Right cardiac atrium (tissue), 5 donors: Measurements from ENCODE around the gene OR8U1. TPM values are rescaled to one million over a fixed set of nuclear protein-coding genes. Genes with fewer than 3 reads are reported as not detected.

Experiments used
- ATAC-seq, 2 donors: fragments of 200-7000 bp; cut with Tn5 transposase; one replicate each; pipeline versions ENCODE4 v1.8.0 to v1.9.1; 2020; ENCODE audit warnings: moderate library complexity in 2 of 2, mild to moderate bottlenecking in 1 of 2
- DNase-seq, 3 donors: peaks; one replicate each; pipeline ENCODE4 v3.0.0-alpha.2; 2020
- H3K27ac ChIP-seq: one replicate; pipeline ENCODE4 v1.5.1; 2013; ENCODE audit warnings: mild to moderate bottlenecking, low read length, control low read depth, moderate library complexity
- H3K27me3 ChIP-seq: one replicate; pipeline ENCODE4 v1.6.1; 2013; ENCODE audit not compliant: control insufficient read depth, insufficient read depth
- H3K4me1 ChIP-seq: one replicate; pipeline ENCODE4 v1.6.1; 2013; ENCODE audit warnings: low read length; ENCODE audit not compliant: control insufficient read depth, insufficient read depth
- H3K4me3 ChIP-seq: one replicate; pipeline ENCODE4 v1.5.1; 2013; ENCODE audit warnings: low read length, control low read depth
- H3K9me3 ChIP-seq: one replicate; pipeline ENCODE4 v1.6.1; 2013; ENCODE audit warnings: low read length; ENCODE audit not compliant: control insufficient read depth
- WGBS: extraction: QIAGEN DNeasy Blood & Tissue Kit; methylation state at CpG from one replicate; pipeline ENCODE4 v1.1.7; 2013; 5-methylcytosine and 5-hydroxymethylcytosine counted together
- intact Hi-C, 4 donors: fragments of 100-400 bp; cut with DNase I; formaldehyde crosslinking; loops; one replicate each; pipeline versions ENCODE4 v1.11.0 to v1.14.0; 2022 to 2023
- polyA plus RNA-seq: library from polyadenylated mRNA; stranded (reverse); fragments of 200-250 nt; gene quantifications from one replicate; pipeline ENCODE4 v1.2.3, GENCODE V29; 2013
- total RNA-seq, 4 donors: library from RNA; stranded (reverse); fragmentation: NEBNext Ultra II Directional; extraction: Animal tissue kit (Norgen Biotek cat#: 25700); gene quantifications; one replicate each; pipeline ENCODE4 v1.2.1, GENCODE V29; 2021
- donor health status: healthy with polysubstance abuse.
- donor health status: DM: no; HTN: yes; CAD: no.
- donor health status: DM: no; HTN: no; CAD: no.
- donor health status: DM: no; HTN: yes; CAD: no; lungs with severe emphysema.
- donor health status: DM: yes; HTN: yes; CAD: no.

Gene OR8U1
- total and polyA plus RNA-seq, 5 donors = not detected

GRCh38 chr11:56410801-56411200, 35.4 kb downstream of the OR8U1 start:
- Histone ChIP-seq H3K27me3 (no peaks in the 10 kb centered on the region), H3K4me3 (no peak overlapping the region), H3K4me1 (no peaks in the 10 kb centered on the region), H3K27ac (no peak overlapping the region), H3K9me3 (no peaks in the 10 kb centered on the region)
- DNase-seq = no peak
- ATAC-seq = no peak
- intact Hi-C loops = no loop called here

GRCh38 chr11:56412396-56412795, 37.0 kb downstream of the OR8U1 start, which contains the start of gene OR5AL1:
OR5AL1 (plus strand) TSS chr11:56412696.
- 68% methylated on average over 1 of the region's 1 CpG for WGBS
- Histone ChIP-seq H3K27ac (no peak within 1 kb of the TSS), H3K4me3 (no peak within 1 kb of the TSS), H3K9me3 (no peaks in the 10 kb centered on the region), H3K4me1 (no peaks in the 10 kb centered on the region), H3K27me3 (no peaks in the 10 kb centered on the region)
- intact Hi-C loops = no loop called here
- no peak for ATAC-seq
- no peak for DNase-seq

Other genes starting within 250 kb of the OR8U1 start
- gene OR8J3, start 235.4 kb upstream of the OR8U1 start, total RNA-seq = not detected
- gene OR8J3, start 235.4 kb upstream of the OR8U1 start, polyA plus RNA-seq = not detected
- gene OR8K5, start 215.3 kb upstream of the OR8U1 start, total RNA-seq = not detected
- gene OR8K5, start 215.3 kb upstream of the OR8U1 start, polyA plus RNA-seq = not detected
- gene OR5J2, start 199.0 kb upstream of the OR8U1 start, total RNA-seq = not detected
- not detected for gene OR5J2, start 199.0 kb upstream of the OR8U1 start, polyA plus RNA-seq
- not detected for gene OR5T2, start 141.4 kb upstream of the OR8U1 start, total RNA-seq
- gene OR5T2, start 141.4 kb upstream of the OR8U1 start, polyA plus RNA-seq = not detected
- not detected for gene OR5T3, start 123.4 kb upstream of the OR8U1 start, total RNA-seq
- not detected for gene OR5T3, start 123.4 kb upstream of the OR8U1 start, polyA plus RNA-seq
- gene OR5T1, start 101.5 kb upstream of the OR8U1 start, total RNA-seq = not detected
- not detected for gene OR5T1, start 101.5 kb upstream of the OR8U1 start, polyA plus RNA-seq
- gene OR8H1, start 83.4 kb upstream of the OR8U1 start, total RNA-seq = not detected
- not detected for gene OR8H1, start 83.4 kb upstream of the OR8U1 start, polyA plus RNA-seq
- gene OR8K3, start 60.5 kb upstream of the OR8U1 start, total RNA-seq = not detected
- not detected for gene OR8K3, start 60.5 kb upstream of the OR8U1 start, polyA plus RNA-seq
- not detected for gene OR8K1, start 29.6 kb upstream of the OR8U1 start, total RNA-seq
- not detected for gene OR8K1, start 29.6 kb upstream of the OR8U1 start, polyA plus RNA-seq
- not detected for gene OR8J1, start 21.3 kb upstream of the OR8U1 start, total RNA-seq
- not detected for gene OR8J1, start 21.3 kb upstream of the OR8U1 start, polyA plus RNA-seq
- gene OR5AL1, start 37.1 kb downstream of the OR8U1 start, total RNA-seq = not detected
- gene OR5AL1, start 37.1 kb downstream of the OR8U1 start, polyA plus RNA-seq = not detected
- not detected for gene OR5M3, start 97.7 kb downstream of the OR8U1 start, total RNA-seq
- not detected for gene OR5M3, start 97.7 kb downstream of the OR8U1 start, polyA plus RNA-seq
- not detected for gene OR5M8, start 115.7 kb downstream of the OR8U1 start, total RNA-seq
- not detected for gene OR5M8, start 115.7 kb downstream of the OR8U1 start, polyA plus RNA-seq
- not detected for gene OR5M11, start 167.6 kb downstream of the OR8U1 start, total RNA-seq
- gene OR5M11, start 167.6 kb downstream of the OR8U1 start, polyA plus RNA-seq = not detected
- not detected for gene OR5M10, start 202.1 kb downstream of the OR8U1 start, total RNA-seq
- gene OR5M10, start 202.1 kb downstream of the OR8U1 start, polyA plus RNA-seq = not detected
- not detected for gene OR5M1, start 239.2 kb downstream of the OR8U1 start, total RNA-seq
- gene OR5M1, start 239.2 kb downstream of the OR8U1 start, polyA plus RNA-seq = not detected